Stimulated activated CD4-positive, alpha-beta T cell treated with anti-CD3 and anti-CD28 coated beads, Interleukin-4, amount 100 ng/mL, for 4 hours (primary cell): Measurements from ENCODE around the gene ITPKA.

ENCODE experiments used
- DNase-seq, 2 experiments: peaks; one replicate each; pipeline ENCODE4 v3.0.0-alpha.2; 2020

The ITPKA gene

GRCh38 chr15:41511899-41512369 lies 18.3 kb downstream of the ITPKA start:
- no peak for DNase-seq

GRCh38 chr15:41512512-41512939 lies 18.9 kb downstream of the ITPKA start:
- no peak for DNase-seq

GRCh38 chr15:41512940-41513505 lies 19.3 kb downstream of the ITPKA start:
- DNase-seq, result peak in 1 of 2 experiments; percentile 29

- no peak for DNase-seq
These were observed 20.0 kb downstream of the ITPKA start, which contains the start of gene LTK for GRCh38 chr15:41513506-41514227. TSS of gene LTK (minus strand) at chr15:41513827. CDS start at chr15:41513709, 118 bp downstream.

- DNase-seq, result no peak
These were observed 24.3 kb downstream of the ITPKA start for GRCh38 chr15:41517895-41518449.

- no peak for DNase-seq
These were observed 27.0 kb downstream of the ITPKA start for GRCh38 chr15:41520636-41521035.

GRCh38 chr15:41521614-41522013 lies 27.9 kb downstream of the ITPKA start:
- DNase-seq, result no peak

- no peak for DNase-seq
These were observed 29.4 kb downstream of the ITPKA start for GRCh38 chr15:41523097-41523496.

- DNase-seq, result no peak
These were observed 36.8 kb downstream of the ITPKA start for GRCh38 chr15:41530363-41530956.

- no peak for DNase-seq
These were observed 41.9 kb downstream of the ITPKA start for GRCh38 chr15:41535544-41535943.

- DNase-seq, result no peak
These were observed 43.2 kb downstream of the ITPKA start for GRCh38 chr15:41536866-41537265.

- DNase-seq, result no peak
These were observed 49.8 kb downstream of the ITPKA start for GRCh38 chr15:41543521-41543870.

- no peak for DNase-seq
These were observed 51.0 kb downstream of the ITPKA start for GRCh38 chr15:41544650-41545015.

GRCh38 chr15:41545218-41545617 lies 51.5 kb downstream of the ITPKA start:
- DNase-seq, result no peak

- DNase-seq, result no peak
These were observed 53.4 kb downstream of the ITPKA start for GRCh38 chr15:41546851-41547786.

- no peak for DNase-seq
These were observed 56.5 kb downstream of the ITPKA start for GRCh38 chr15:41550066-41550775.
